Mesothelial cell of epicardium (in vitro differentiated cells): Measurements from ENCODE around the gene ARMC9. TPM values are rescaled to one million over a fixed set of nuclear protein-coding genes. Genes with fewer than 3 reads are reported as not detected.

ENCODE experiments used
- DNase-seq, 2 experiments: peaks; one replicate each; pipeline ENCODE4 v3.0.0; 2021; ENCODE audit warnings: low spot score in 2 of 2; ENCODE audit not compliant: unreplicated experiment in 2 of 2
- H3K27ac Mint-ChIP-seq: 2 replicates; pipeline ENCODE4 v1.8.0; 2021; ENCODE audit warnings: mixed read lengths
- H3K27me3 Mint-ChIP-seq: 2 replicates; pipeline ENCODE4 v1.8.0; 2021; ENCODE audit warnings: low read depth, mixed read lengths
- H3K36me3 Mint-ChIP-seq: 2 replicates; pipeline ENCODE4 v1.8.0; 2021; ENCODE audit warnings: mixed read lengths
- H3K4me1 Mint-ChIP-seq: 2 replicates; pipeline ENCODE4 v1.8.0; 2021; ENCODE audit warnings: mixed read lengths
- H3K4me3 Mint-ChIP-seq: 2 replicates; pipeline ENCODE4 v1.8.0; 2021; ENCODE audit warnings: mild to moderate bottlenecking, moderate library complexity, mixed read lengths
- H3K9me3 Mint-ChIP-seq: 2 replicates; pipeline ENCODE4 v1.8.0; 2021; ENCODE audit warnings: mixed read lengths
- microRNA-seq: library from miRNA; unstranded; fragments of <30 nt; microRNA quantifications from one replicate; pipeline ENCODE4 v1.2.0, GENCODE V29; 2021; ENCODE audit warnings: inconsistent platforms, mixed read lengths
- total RNA-seq: library from RNA; stranded (reverse); gene quantifications from 3 replicates; pipeline ENCODE4 v1.2.1, GENCODE V29; 2021
- TF ChIP-seq, protein P1 (sequence below): fragments of 200-600 bp; sonication (generic); IDR thresholded peaks from one replicate; pipeline ENCODE4 v1.5.0; 2021; ENCODE audit warnings: antibody characterized with exemption; ENCODE audit not compliant: unreplicated experiment

ARMC9 gene
- total RNA-seq, 1 donor from 2014 or later = 52.3 TPM

GRCh38 chr2:231418820-231419640 is 220.6 kb downstream of the ARMC9 start:
- Mint-ChIP-seq H3K9me3 (no peaks in the 10 kb centered on the region), H3K27me3 (no peaks in the 10 kb centered on the region), H3K4me3 (no peak overlapping the region), H3K4me1 (peaks cover 12% of the 10 kb centered on the region), H3K27ac (no peak overlapping the region), H3K36me3 (no peaks in the 10 kb centered on the region)
- no peak for DNase-seq
- TF ChIP-seq, protein P1, sequence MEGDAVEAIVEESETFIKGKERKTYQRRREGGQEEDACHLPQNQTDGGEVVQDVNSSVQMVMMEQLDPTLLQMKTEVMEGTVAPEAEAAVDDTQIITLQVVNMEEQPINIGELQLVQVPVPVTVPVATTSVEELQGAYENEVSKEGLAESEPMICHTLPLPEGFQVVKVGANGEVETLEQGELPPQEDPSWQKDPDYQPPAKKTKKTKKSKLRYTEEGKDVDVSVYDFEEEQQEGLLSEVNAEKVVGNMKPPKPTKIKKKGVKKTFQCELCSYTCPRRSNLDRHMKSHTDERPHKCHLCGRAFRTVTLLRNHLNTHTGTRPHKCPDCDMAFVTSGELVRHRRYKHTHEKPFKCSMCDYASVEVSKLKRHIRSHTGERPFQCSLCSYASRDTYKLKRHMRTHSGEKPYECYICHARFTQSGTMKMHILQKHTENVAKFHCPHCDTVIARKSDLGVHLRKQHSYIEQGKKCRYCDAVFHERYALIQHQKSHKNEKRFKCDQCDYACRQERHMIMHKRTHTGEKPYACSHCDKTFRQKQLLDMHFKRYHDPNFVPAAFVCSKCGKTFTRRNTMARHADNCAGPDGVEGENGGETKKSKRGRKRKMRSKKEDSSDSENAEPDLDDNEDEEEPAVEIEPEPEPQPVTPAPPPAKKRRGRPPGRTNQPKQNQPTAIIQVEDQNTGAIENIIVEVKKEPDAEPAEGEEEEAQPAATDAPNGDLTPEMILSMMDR = no peak

DNA sequence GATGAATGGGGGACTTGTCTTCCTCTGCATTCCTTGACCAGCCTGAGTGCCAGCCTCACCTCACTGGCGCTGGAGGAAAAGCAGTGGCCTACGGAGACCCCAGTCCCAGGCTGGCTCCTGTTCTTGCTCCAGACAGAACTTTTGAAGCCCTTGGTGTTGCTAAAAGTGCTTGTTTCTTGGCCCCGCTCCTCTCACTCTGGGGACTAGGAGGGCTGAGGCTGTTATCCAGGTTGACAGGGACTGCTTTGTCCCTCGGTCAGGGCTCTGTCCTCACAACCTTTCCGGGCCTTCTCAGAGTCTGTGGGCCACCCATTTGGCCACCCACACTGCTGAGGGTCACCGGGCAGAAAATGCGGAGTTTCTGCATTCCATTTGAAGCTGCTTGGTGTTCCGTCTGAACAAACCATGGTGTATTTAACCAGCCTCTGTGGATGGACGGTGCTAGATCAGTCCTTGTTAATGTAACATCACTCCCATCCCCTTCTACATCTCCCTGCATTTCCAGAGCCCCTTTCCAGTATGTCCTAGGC is 222.7 kb downstream of the ARMC9 start:
- Mint-ChIP-seq H3K9me3 (no peaks in the 10 kb centered on the region), H3K27ac (no peak overlapping the region), H3K27me3 (no peaks in the 10 kb centered on the region), H3K4me3 (no peak overlapping the region), H3K36me3 (no peaks in the 10 kb centered on the region), H3K4me1 (peaks cover 4% of the 10 kb centered on the region)
- TF ChIP-seq, protein P1 = no peak
- DNase-seq = no peak

DNA sequence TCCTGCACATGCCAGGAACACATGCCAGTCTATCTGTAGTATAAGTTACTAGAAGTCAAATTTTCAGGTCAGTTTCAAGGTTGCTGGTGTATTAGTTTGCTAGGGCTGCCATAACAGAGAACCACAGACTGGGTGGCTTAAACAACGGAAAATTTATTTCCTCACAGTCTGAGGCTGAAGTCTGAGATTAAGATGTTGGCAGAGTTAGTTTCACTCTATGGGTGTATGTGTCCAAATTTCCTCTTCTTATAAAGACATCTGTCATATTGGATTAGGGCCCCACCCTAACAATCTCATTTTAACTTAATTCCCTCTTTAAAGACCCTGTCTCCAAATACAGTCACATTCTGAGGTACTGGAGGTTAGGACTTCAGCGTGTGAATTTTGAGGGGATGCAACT is 223.6 kb downstream of the ARMC9 start:
- no peak overlapping the region for H3K27ac Mint-ChIP-seq
- no peaks in the 10 kb centered on the region for H3K9me3 Mint-ChIP-seq
- TF ChIP-seq, protein P1 = no peak
- no peak overlapping the region for H3K4me3 Mint-ChIP-seq
- H3K4me1 Mint-ChIP-seq = peaks cover 4% of the 10 kb centered on the region
- no peaks in the 10 kb centered on the region for H3K27me3 Mint-ChIP-seq
- no peak for DNase-seq
- H3K36me3 Mint-ChIP-seq = no peaks in the 10 kb centered on the region

DNA sequence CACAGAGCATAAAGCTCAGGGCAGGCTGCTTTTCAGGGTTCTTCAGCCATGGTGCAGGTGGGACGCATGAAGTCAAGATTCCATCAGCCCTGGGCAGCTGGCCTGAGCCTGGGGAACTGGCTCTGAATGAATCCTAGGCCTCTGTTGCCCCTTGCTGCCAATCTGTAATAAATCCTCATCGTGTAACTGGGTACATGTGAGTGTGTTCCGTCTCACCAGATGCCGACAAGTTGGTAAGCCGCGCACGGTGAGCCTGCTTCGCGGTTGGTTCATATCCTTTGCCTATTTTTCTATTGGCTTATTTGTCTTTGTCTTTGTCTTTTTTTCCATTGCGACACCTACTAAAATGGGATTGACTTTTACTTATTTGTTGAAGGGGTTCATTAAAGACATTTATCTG is 224.7 kb downstream of the ARMC9 start:
- TF ChIP-seq, protein P1 = no peak
- Mint-ChIP-seq H3K36me3 (no peaks in the 10 kb centered on the region), H3K27me3 (no peaks in the 10 kb centered on the region), H3K9me3 (no peaks in the 10 kb centered on the region), H3K4me1 (peaks cover 4% of the 10 kb centered on the region), H3K27ac (no peak overlapping the region), H3K4me3 (no peak overlapping the region)
- DNase-seq = no peak

Small RNAs within 50 kb of the gene (microRNA-seq; reads per million reads assigned to microRNA genes)
- gene MIR4777 = not detected

Other genes with a start within 250 kb of the ARMC9 start
- not detected in 3 replicates for gene SPATA3, start 202.5 kb upstream of the ARMC9 start, total RNA-seq
- gene C2orf72, start 161.1 kb upstream of the ARMC9 start, total RNA-seq = 0.76 to 0.78 TPM (median 0.77 TPM) in 3 replicates
- 78.9 to 83.6 TPM (median 83.3 TPM) in 3 replicates for gene PSMD1, start 141.8 kb upstream of the ARMC9 start, total RNA-seq
- gene HTR2B, start 73.6 kb upstream of the ARMC9 start, total RNA-seq = 2.6 to 3.7 TPM (median 3.4 TPM) in 3 replicates
- 5.2 to 7.0 TPM (median 5.6 TPM) in 3 replicates for gene B3GNT7, start 197.1 kb downstream of the ARMC9 start, total RNA-seq